Measurements from ENCODE around the gene CCDC154. TPM values are rescaled to one million over a fixed set of nuclear protein-coding genes. Genes with fewer than 3 reads are reported as not detected.
A peak's percentile ranks its signal among the peaks of the same experiment; 100 is the strongest.

CCDC154 gene
- total and polyA plus RNA-seq, 9 of the 15 experiments (the other 6 are each of a cell fraction or from before 2014, with no cell fraction given): 0.15 to 1.4 (median 0.20) TPM; not detected in 5

GRCh38 chr16:1474082-1474795 lies 29.9 kb upstream of the CCDC154 start (continued):
- TF ChIP-seq, protein P1, sequence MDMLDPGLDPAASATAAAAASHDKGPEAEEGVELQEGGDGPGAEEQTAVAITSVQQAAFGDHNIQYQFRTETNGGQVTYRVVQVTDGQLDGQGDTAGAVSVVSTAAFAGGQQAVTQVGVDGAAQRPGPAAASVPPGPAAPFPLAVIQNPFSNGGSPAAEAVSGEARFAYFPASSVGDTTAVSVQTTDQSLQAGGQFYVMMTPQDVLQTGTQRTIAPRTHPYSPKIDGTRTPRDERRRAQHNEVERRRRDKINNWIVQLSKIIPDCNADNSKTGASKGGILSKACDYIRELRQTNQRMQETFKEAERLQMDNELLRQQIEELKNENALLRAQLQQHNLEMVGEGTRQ (CRISPR knock-in tag; IDR thresholded peaks at IDR 0.05): no peak
- TF ChIP-seq HDAC1 (IDR thresholded peaks at IDR 0.05) (peak in 1 of 2 experiments; percentile 41; a peak in 1 of 4 replicates), ADNP (tag; IDR thresholded peaks at IDR 0.05) (no peak), TCF3 (CRISPR knock-in tag; IDR thresholded peaks at IDR 0.05) (no peak), KAT8 (IDR thresholded peaks at IDR 0.05; ENCODE audit: low read depth) (no peak), C11orf30 (IDR thresholded peaks at IDR 0.05; ENCODE audit: low read depth) (0 out of 2 replicates have a peak, but pooled peaks have one; percentile 11), TEAD4 (IDR thresholded peaks at IDR 0.05; ENCODE audit: low read length) (peak; percentile 25; the same call in 1 of the 2 replicates), TEAD4 (CRISPR knock-in tag; IDR thresholded peaks at IDR 0.05; ENCODE audit: borderline replicate concordance) (no peak), FOXK1 (CRISPR knock-in tag; IDR thresholded peaks at IDR 0.05; ENCODE audit: borderline replicate concordance) (0 out of 2 replicates have a peak, but pooled peaks have one; percentile 45), HINFP (tag; conservative IDR thresholded peaks at IDR 0.05; ENCODE audit: low read depth) (0 out of 2 replicates have a peak, but pooled peaks have one; percentile 6), POLR3A (IDR thresholded peaks at IDR 0.05; ENCODE audit: borderline replicate concordance, extremely low read depth, insufficient read depth, insufficient read length) (no peak), ZFP30 (CRISPR knock-in tag; IDR thresholded peaks at IDR 0.05; ENCODE audit: borderline replicate concordance) (no peak), HDAC2 (IDR thresholded peaks at IDR 0.05) (0 out of 2 replicates have a peak, but pooled peaks have one; percentile 23), ZNF175 (CRISPR knock-in tag; IDR thresholded peaks at IDR 0.05; ENCODE audit: low read depth) (no peak), OTX1 (CRISPR knock-in tag; IDR thresholded peaks at IDR 0.05) (peak; percentile 23; the same call in 1 of the 2 replicates), CTCF (IDR thresholded peaks at IDR 0.05 in 2 of 3, conservative IDR thresholded peaks at IDR 0.05 in 1 of 3; ENCODE audit: insufficient read depth in 2 of 3, low read depth in 1 of 3, low read length in 3 of 3) (peak in 1 of 3 experiments; percentile 10; a peak in 1 of 6 replicates), HDGF (IDR thresholded peaks at IDR 0.05) (no peak), DPF2 (IDR thresholded peaks at IDR 0.05) (0 out of 2 replicates have a peak, but pooled peaks have one; percentile 32), CHD1 (IDR thresholded peaks at IDR 0.05; ENCODE audit: low read length) (peak; percentile 50)
- TF ChIP-seq, protein P2, sequence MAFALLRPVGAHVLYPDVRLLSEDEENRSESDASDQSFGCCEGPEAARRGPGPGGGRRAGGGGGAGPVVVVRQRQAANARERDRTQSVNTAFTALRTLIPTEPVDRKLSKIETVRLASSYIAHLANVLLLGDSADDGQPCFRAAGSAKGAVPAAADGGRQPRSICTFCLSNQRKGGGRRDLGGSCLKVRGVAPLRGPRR (CRISPR knock-in tag; IDR thresholded peaks at IDR 0.05): 0 out of 2 replicates have a peak, but pooled peaks have one; percentile 56
- TF ChIP-seq, protein P3, sequence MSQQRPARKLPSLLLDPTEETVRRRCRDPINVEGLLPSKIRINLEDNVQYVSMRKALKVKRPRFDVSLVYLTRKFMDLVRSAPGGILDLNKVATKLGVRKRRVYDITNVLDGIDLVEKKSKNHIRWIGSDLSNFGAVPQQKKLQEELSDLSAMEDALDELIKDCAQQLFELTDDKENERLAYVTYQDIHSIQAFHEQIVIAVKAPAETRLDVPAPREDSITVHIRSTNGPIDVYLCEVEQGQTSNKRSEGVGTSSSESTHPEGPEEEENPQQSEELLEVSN (IDR thresholded peaks at IDR 0.05; ENCODE audit: borderline replicate concordance in 1 of 2, extremely low read depth in 1 of 2, insufficient read depth in 1 of 2, insufficient read length in 1 of 2, low read depth in 1 of 2, low read length in 1 of 2, poor library complexity in 1 of 2, severe bottlenecking in 1 of 2): peak in 1 of 2 experiments; percentile 41
